SK-N-SH (cell line): ENCODE data around the gene KLHL17. TPM values are rescaled to one million over a fixed set of nuclear protein-coding genes. Genes with fewer than 3 reads are reported as not detected.

Source experiments
- CTCF ChIA-PET: fragments of 300-600, 350-600 bp; formaldehyde crosslinking; extraction: SDS; loops from one replicate; lab custom pipeline; 2021; lab: Yijun Ruan, JAX
- POLR2A ChIA-PET: fragments of 350-600 bp; sonication (Branson Sonifier 250); formaldehyde crosslinking; extraction: SDS; loops from one replicate; lab custom pipeline; 2020; ENCODE audit warnings: antibody characterized with exemption, inconsistent platforms; lab: Yijun Ruan, JAX
- DNase-seq: peaks from one replicate; pipeline ENCODE4 v3.0.0; 2012
- H2AFZ ChIP-seq: fragments of 200-600 bp; sonication (generic); 2 replicates; pipeline ENCODE4 v1.8.1; 2016; ENCODE audit warnings: antibody characterized with exemption, mild to moderate bottlenecking, low read depth
- H3F3A ChIP-seq: fragments of 200-600 bp; sonication (generic); replicated peaks from 2 replicates; pipeline ENCODE3; 2016; ENCODE audit warnings: antibody characterized with exemption, mild to moderate bottlenecking; ENCODE audit not compliant: insufficient read depth
- H3K27ac ChIP-seq, 2 experiments: fragments of 200-500 bp in 1 of 2; fragments of 200-600 bp in 1 of 2; sonication (Bioruptor generic) in 1 of 2; sonication (generic), shearing (Covaris generic) in 1 of 2; 2 replicates each; pipeline versions ENCODE4 v1.5.1 to v1.6.1; 2014 to 2016; ENCODE audit warnings: low read depth in 2 of 2, inconsistent platforms in 1 of 2, low read length in 1 of 2, mild to moderate bottlenecking in 1 of 2, mixed read lengths in 1 of 2
- H3K27me3 ChIP-seq: fragments of 200-600 bp; sonication (generic), shearing (Covaris generic); 2 replicates; pipeline ENCODE4 v1.6.1; 2016; ENCODE audit warnings: mixed run types; ENCODE audit not compliant: insufficient read depth
- H3K36me3 ChIP-seq, 2 experiments: fragments of 200-500 bp in 1 of 2; fragments of 200-600 bp in 1 of 2; sonication (Bioruptor generic) in 1 of 2; sonication (generic) in 1 of 2; replicated peaks in 1 of 2; 2 replicates each; pipeline versions ENCODE3 to v1.5.1; 2014 to 2016; ENCODE audit warnings: low read length in 1 of 2, mild to moderate bottlenecking in 1 of 2; ENCODE audit not compliant: insufficient read depth in 2 of 2, control insufficient read depth in 1 of 2
- H3K4me1 ChIP-seq, 2 experiments: fragments of 200-500 bp in 1 of 2; fragments of 200-600 bp in 1 of 2; sonication (Bioruptor generic) in 1 of 2; sonication (generic), shearing (Covaris generic) in 1 of 2; 2 replicates each; pipeline versions ENCODE4 v1.5.1 to v1.6.1; 2014 to 2016; ENCODE audit warnings: low read depth in 1 of 2, low read length in 1 of 2, mixed run types in 1 of 2; ENCODE audit not compliant: insufficient read depth in 2 of 2, control insufficient read depth in 1 of 2
- H3K4me2 ChIP-seq: fragments of 200-600 bp; sonication (generic), shearing (Covaris generic); 2 replicates; pipeline ENCODE4 v1.6.1; 2017; ENCODE audit warnings: mixed run types
- H3K4me3 ChIP-seq, 2 experiments: fragments of 200-500 bp in 1 of 2; fragments of 200-600 bp in 1 of 2; sonication (Bioruptor generic) in 1 of 2; sonication (generic), shearing (Covaris generic) in 1 of 2; 2 replicates each; pipeline versions ENCODE4 v1.5.1 to v1.8.1; 2014 to 2016; ENCODE audit warnings: low read depth in 2 of 2, inconsistent platforms in 1 of 2, low read length in 1 of 2, mild to moderate bottlenecking in 1 of 2, mixed read lengths in 1 of 2, moderate library complexity in 1 of 2
- H3K79me2 ChIP-seq: fragments of 200-600 bp; sonication (generic); 2 replicates; pipeline ENCODE4 v1.8.1; 2017; ENCODE audit warnings: mild to moderate bottlenecking; ENCODE audit not compliant: insufficient read depth
- H3K9ac ChIP-seq: fragments of 200-600 bp; sonication (generic); 2 replicates; pipeline ENCODE4 v1.6.1; 2017; ENCODE audit warnings: mixed run types
- H3K9me2 ChIP-seq: fragments of 200-600 bp; sonication (generic); 2 replicates; pipeline ENCODE4 v1.6.1; 2017; ENCODE audit warnings: mixed run types
- H3K9me3 ChIP-seq: fragments of 200-600 bp; sonication (generic); 2 replicates; pipeline ENCODE4 v1.6.1; 2017; ENCODE audit warnings: mixed run types, mild to moderate bottlenecking, moderate library complexity
- H4K20me1 ChIP-seq: fragments of 200-600 bp; sonication (generic); 2 replicates; pipeline ENCODE4 v1.6.1; 2017; ENCODE audit warnings: mild to moderate bottlenecking, mixed run types; ENCODE audit not compliant: insufficient read depth
- CHD2 ChIP-seq: fragments of 150-350 bp; IDR thresholded peaks from 2 replicates; pipeline ENCODE4 v1.6.1; 2018; ENCODE audit warnings: low read length; ENCODE audit not compliant: partially characterized antibody
- FOXM1 ChIP-seq: IDR thresholded peaks from 2 replicates; pipeline ENCODE4 v1.4.0; 2012; ENCODE audit warnings: low read depth, mild to moderate bottlenecking
- GABPA ChIP-seq: IDR thresholded peaks from 2 replicates; pipeline ENCODE4 v1.4.0; 2012; ENCODE audit warnings: low read depth, mild to moderate bottlenecking
- GATA2 ChIP-seq: sonication (generic); formaldehyde crosslinking; IDR thresholded peaks from 2 replicates; pipeline ENCODE4 v1.5.0; 2020; ENCODE audit warnings: mild to moderate bottlenecking, missing genetic modification reagents
- MEF2A ChIP-seq: IDR thresholded peaks from 2 replicates; pipeline ENCODE4 v1.4.0; 2012; ENCODE audit warnings: low read depth, borderline replicate concordance
- MXI1 ChIP-seq: IDR thresholded peaks from 2 replicates; pipeline ENCODE4 v1.6.1; 2012; ENCODE audit warnings: mild to moderate bottlenecking, low read depth, low read length, improper control_type of control experiment
- NFIC ChIP-seq: IDR thresholded peaks from 2 replicates; pipeline ENCODE4 v1.4.0; 2012; ENCODE audit warnings: borderline replicate concordance
- RAD21 ChIP-seq: IDR thresholded peaks from 2 replicates; pipeline ENCODE4 v1.6.1; 2012; ENCODE audit warnings: mild to moderate bottlenecking, low read length
- SIN3A ChIP-seq: IDR thresholded peaks from 2 replicates; pipeline ENCODE4 v1.6.1; 2012; ENCODE audit warnings: low read depth, mild to moderate bottlenecking, low read length, moderate library complexity, borderline replicate concordance
- SMC3 ChIP-seq: IDR thresholded peaks from 2 replicates; pipeline ENCODE4 v1.6.1; 2012; ENCODE audit warnings: low read depth, low read length, improper control_type of control experiment
- TAF1 ChIP-seq: IDR thresholded peaks from 2 replicates; pipeline ENCODE4 v1.6.1; 2012; ENCODE audit warnings: low read depth, mild to moderate bottlenecking, low read length, moderate library complexity, borderline replicate concordance
- TCF12 ChIP-seq: IDR thresholded peaks from 2 replicates; pipeline ENCODE4 v1.4.0; 2012
- YY1 ChIP-seq: IDR thresholded peaks from 2 replicates; pipeline ENCODE4 v1.4.0; 2012; ENCODE audit warnings: low read depth, mild to moderate bottlenecking
- WGBS: methylation state at CpG from one replicate; pipeline ENCODE4 v1.1.6; 2017; ENCODE audit warnings: low lambda C conversion rate; 5-methylcytosine and 5-hydroxymethylcytosine counted together
- polyA plus RNA-seq, 3 experiments: library from polyadenylated mRNA; depleted of rRNA; stranded (reverse); fragments of >200 nt; gene quantifications; 2 replicates each; pipeline ENCODE4 v1.2.3, GENCODE V29; 2012
- TF ChIP-seq, protein P1 (sequence below): IDR thresholded peaks from 2 replicates; pipeline ENCODE4 v1.4.0; 2012; ENCODE audit warnings: low read depth
- TF ChIP-seq, protein P2 (sequence below): fragments of 150-350 bp; IDR thresholded peaks from 2 replicates; pipeline ENCODE4 v1.6.1; 2016; ENCODE audit warnings: mild to moderate bottlenecking, low read depth, low read length
- TF ChIP-seq, protein P3 (sequence below): IDR thresholded peaks from 2 replicates; pipeline ENCODE4; 2012

The KLHL17 gene
- polyA plus RNA-seq, 1 of the 3 experiments (the other 2 are of a cell fraction): 27.3 TPM

DNA sequence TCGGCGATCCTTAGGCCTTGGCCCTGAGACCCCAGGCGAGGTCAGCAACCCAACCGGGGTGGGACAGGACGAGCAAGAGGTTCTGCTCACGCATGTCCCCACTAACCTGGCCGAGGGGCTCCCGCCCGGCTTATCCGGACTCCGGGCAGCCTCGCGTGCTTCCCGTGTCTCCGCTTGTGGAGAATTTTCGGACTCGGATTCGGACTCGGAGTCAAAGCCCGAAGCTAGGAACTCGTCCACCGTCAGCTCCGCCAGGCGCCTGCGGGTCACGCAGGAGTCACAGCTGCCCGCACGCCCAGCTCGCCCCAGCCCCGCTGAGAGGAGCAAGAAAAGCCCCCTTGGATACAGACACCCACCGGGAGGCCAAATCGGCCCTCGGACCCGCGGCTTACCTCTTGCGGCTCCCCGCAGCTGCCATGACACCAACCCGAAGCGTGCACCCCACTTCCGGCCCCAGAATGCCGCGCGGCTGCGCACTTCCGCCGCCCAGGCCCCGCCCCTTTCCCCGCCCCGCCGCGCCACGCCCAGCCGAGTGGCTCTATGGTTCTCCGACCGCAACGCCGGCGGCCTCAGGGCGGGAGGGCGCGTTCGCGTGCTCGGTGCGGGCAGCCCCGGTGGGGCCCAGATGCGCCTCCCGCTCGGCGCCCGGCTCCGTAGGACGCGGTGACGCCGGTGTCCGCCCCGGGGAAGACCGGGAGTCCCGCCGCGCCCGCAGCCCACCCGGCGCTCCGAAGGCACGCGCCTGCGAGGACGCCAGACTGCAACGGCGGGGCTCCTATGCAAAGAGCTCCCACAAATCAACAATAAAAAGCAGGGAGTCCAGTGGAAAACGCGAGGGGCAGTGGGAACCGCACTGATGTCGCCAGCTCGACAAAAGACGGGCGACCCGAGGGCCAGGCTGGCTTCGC is 1.3 kb upstream of the KLHL17 start, which contains the start of gene NOC2L (continued):
- TF ChIP-seq CHD2 (no peak), MXI1 (peak; percentile 93), MEF2A (no peak), FOXM1 (no peak), TAF1 (peak; percentile 92), RAD21 (no peak), NFIC (no peak), GABPA (peak; percentile 86), SMC3 (no peak), SIN3A (0 out of 2 replicates have a peak, but pooled peaks have one; percentile 45)
- TF ChIP-seq, protein P1, sequence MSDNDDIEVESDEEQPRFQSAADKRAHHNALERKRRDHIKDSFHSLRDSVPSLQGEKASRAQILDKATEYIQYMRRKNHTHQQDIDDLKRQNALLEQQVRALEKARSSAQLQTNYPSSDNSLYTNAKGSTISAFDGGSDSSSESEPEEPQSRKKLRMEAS: peak; percentile 84
- TF ChIP-seq, protein P2, sequence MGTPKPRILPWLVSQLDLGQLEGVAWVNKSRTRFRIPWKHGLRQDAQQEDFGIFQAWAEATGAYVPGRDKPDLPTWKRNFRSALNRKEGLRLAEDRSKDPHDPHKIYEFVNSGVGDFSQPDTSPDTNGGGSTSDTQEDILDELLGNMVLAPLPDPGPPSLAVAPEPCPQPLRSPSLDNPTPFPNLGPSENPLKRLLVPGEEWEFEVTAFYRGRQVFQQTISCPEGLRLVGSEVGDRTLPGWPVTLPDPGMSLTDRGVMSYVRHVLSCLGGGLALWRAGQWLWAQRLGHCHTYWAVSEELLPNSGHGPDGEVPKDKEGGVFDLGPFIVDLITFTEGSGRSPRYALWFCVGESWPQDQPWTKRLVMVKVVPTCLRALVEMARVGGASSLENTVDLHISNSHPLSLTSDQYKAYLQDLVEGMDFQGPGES: no peak

DNA sequence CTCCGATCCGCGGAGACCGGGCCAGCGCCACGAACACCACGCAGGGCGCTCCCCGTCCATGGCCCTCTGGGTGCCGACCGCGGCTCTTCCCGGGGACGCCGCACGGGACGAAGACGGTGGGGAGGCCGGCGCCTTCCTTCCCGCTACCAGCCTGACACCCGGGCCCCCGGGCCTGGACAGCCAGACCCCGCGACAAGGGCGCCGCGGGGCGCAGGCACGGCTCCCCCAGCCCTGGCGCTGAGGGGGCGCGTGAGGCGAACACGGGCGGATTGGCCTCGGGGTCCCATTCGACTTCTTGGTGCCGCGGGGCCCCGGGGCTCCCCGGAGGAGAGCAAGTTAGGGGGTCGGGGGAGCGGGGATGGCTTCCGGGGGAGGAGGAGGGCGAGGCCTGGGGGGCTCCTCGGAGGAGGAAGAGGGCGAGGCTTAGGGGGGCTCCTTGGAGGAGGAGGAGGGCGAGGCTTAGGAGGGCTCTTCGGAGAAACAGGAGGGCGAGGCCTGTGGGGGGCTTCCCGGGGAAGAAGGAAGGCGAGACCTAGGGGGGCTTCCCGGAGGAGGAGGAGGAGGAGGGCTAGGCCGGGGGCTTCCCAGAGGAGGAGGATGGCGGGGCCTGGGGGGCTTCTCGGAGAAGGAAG is 537 bp upstream of the KLHL17 start:
- POLR2A ChIA-PET: interaction anchor here (1.3 kb wide), 1 partner anchor 11 kb away, joined by 4 read pairs; no protein-coding TSS in a partner anchor
- peaks cover 0 to 37% of the 10 kb centered on the region in 2 experiments for H3K36me3 ChIP-seq

More for the DNA sequence above, 537 bp upstream of the KLHL17 start:
- peak overlapping the region; percentile 36; the same call in 1 of the 2 replicates for H3K9ac ChIP-seq
- H4K20me1 ChIP-seq: no peaks in the 10 kb centered on the region
- TF ChIP-seq CHD2 (no peak), YY1 (no peak), TCF12 (no peak), GATA2 (CRISPR knock-in tag) (no peak)
- TF ChIP-seq, protein P3, sequence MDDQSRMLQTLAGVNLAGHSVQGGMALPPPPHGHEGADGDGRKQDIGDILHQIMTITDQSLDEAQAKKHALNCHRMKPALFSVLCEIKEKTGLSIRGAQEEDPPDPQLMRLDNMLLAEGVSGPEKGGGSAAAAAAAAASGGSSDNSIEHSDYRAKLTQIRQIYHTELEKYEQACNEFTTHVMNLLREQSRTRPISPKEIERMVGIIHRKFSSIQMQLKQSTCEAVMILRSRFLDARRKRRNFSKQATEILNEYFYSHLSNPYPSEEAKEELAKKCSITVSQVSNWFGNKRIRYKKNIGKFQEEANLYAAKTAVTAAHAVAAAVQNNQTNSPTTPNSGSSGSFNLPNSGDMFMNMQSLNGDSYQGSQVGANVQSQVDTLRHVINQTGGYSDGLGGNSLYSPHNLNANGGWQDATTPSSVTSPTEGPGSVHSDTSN: no peak
- TF ChIP-seq, all 33 proteins: peak for 0
- Histone ChIP-seq H3F3A (no peaks in the 10 kb centered on the region), H3K4me1 (peaks cover 4 to 17% of the 10 kb centered on the region in 2 experiments; a peak in 2 of 4 replicates), H3K4me3 (peak overlapping the region; percentile 39 to 75), H3K9me2 (no peaks in the 10 kb centered on the region), H2AFZ (no peak overlapping the region), H3K4me2 (peak overlapping the region; percentile 24; the same call in 1 of the 2 replicates), H3K27ac (no peak overlapping the region; a peak in 1 of 4 replicates), H3K79me2 (peaks cover 21% of the 10 kb centered on the region), H3K27me3 (no peaks in the 10 kb centered on the region), H3K9me3 (no peaks in the 10 kb centered on the region)
- CTCF ChIA-PET: interaction anchor here (0.8 to 2.1 kb wide), 6 partner anchors 11 to 91 kb away, joined by 3 to 14 read pairs (median 4); no protein-coding TSS in a partner anchor
- DNase-seq: no peak
- WGBS: 24% methylated on average over 22 of the region's 57 CpGs
